HG03460 (cell line): ENCODE measurements around the gene ZNF716.
"Not testable (repeated sequence)": the region's sequence is repeated elsewhere in the genome, so short reads cannot be mapped to it uniquely, and the experiment has no call there.

Experiments used
- ATAC-seq: cut with Tn5 transposase; IDR thresholded peaks from one replicate; pipeline ENCODE4 v1.9.1; 2021; ENCODE audit not compliant: unreplicated experiment

ZNF716 gene

GRCh38 chr7:57425969-57426628 is 23.9 kb upstream of the ZNF716 start:
- ATAC-seq: no peak

- ATAC-seq: no peak
Observed at GRCh38 chr7:57426629-57427003, 23.4 kb upstream of the ZNF716 start.

GRCh38 chr7:57427146-57427545 is 22.8 kb upstream of the ZNF716 start:
- no peak for ATAC-seq

GRCh38 chr7:57427594-57427993 is 22.4 kb upstream of the ZNF716 start:
- no peak for ATAC-seq

GRCh38 chr7:57432583-57432982 is 17.4 kb upstream of the ZNF716 start:
- no peak for ATAC-seq

- ATAC-seq: no peak
Observed at GRCh38 chr7:57437581-57437980, 12.4 kb upstream of the ZNF716 start.

GRCh38 chr7:57438244-57438643 is 11.7 kb upstream of the ZNF716 start:
- no peak for ATAC-seq

- ATAC-seq: no peak
Observed at GRCh38 chr7:57443567-57443966, 6.4 kb upstream of the ZNF716 start.

GRCh38 chr7:57469186-57469828 is 19.3 kb downstream of the ZNF716 start:
- not testable (repeated sequence) for ATAC-seq

GRCh38 chr7:57480304-57480703 is 30.3 kb downstream of the ZNF716 start:
- not testable (repeated sequence) for ATAC-seq

- ATAC-seq: not testable (repeated sequence)
Observed at GRCh38 chr7:57485022-57485421, 35.0 kb downstream of the ZNF716 start.

- no peak for ATAC-seq
Observed at GRCh38 chr7:57487957-57488356, 38.0 kb downstream of the ZNF716 start.

- ATAC-seq: not testable (repeated sequence)
Observed at GRCh38 chr7:57495111-57495510, 45.1 kb downstream of the ZNF716 start.

- ATAC-seq: no peak
Observed at GRCh38 chr7:57496395-57496794, 46.4 kb downstream of the ZNF716 start.

- no peak for ATAC-seq
Observed at GRCh38 chr7:57505176-57505575, 55.2 kb downstream of the ZNF716 start.
